Loucy (cell line): ENCODE measurements around the gene EFL1.

Experiments
- H2AFZ ChIP-seq: fragments of 200-600 bp; sonication (generic); 2 replicates; pipeline ENCODE4 v1.6.0; 2016; ENCODE audit warnings: antibody characterized with exemption, mild to moderate bottlenecking, low read length, moderate library complexity
- H3F3A ChIP-seq: fragments of 200-600 bp; 2 replicates; pipeline ENCODE4 v1.6.0; 2016; ENCODE audit warnings: antibody characterized with exemption, low read depth, mild to moderate bottlenecking
- H3K27me3 ChIP-seq: fragments of 200-600 bp; sonication (generic); 2 replicates; pipeline ENCODE4 v1.6.1; 2014; ENCODE audit warnings: low read length, mild to moderate bottlenecking; ENCODE audit not compliant: insufficient read depth, poor library complexity, severe bottlenecking
- H3K36me3 ChIP-seq: fragments of 200-600 bp; sonication (generic); 2 replicates; pipeline ENCODE4 v1.6.1; 2016; ENCODE audit warnings: low read length; ENCODE audit not compliant: insufficient read depth
- H3K4me1 ChIP-seq: fragments of 200-600 bp; sonication (generic); 2 replicates; pipeline ENCODE4 v1.5.1; 2014; ENCODE audit warnings: low read length, mild to moderate bottlenecking; ENCODE audit not compliant: insufficient read depth, poor library complexity, severe bottlenecking
- H3K4me2 ChIP-seq: fragments of 200-600 bp; sonication (generic); 2 replicates; pipeline ENCODE4 v1.6.0; 2014; ENCODE audit warnings: antibody characterized with exemption, low read length, low read depth, mild to moderate bottlenecking; ENCODE audit not compliant: poor library complexity, severe bottlenecking
- H3K4me3 ChIP-seq: fragments of 200-600 bp; sonication (generic); 2 replicates; pipeline ENCODE4 v1.5.1; 2014; ENCODE audit warnings: low read length, mild to moderate bottlenecking, mixed read lengths; ENCODE audit not compliant: poor library complexity, severe bottlenecking
- H3K79me2 ChIP-seq: fragments of 200-600 bp; sonication (generic); 2 replicates; pipeline ENCODE4 v1.6.1; 2014; ENCODE audit warnings: low read length; ENCODE audit not compliant: insufficient read depth
- H3K9ac ChIP-seq: fragments of 200-600 bp; sonication (generic); 2 replicates; pipeline ENCODE4 v1.6.0; 2014; ENCODE audit warnings: mild to moderate bottlenecking, low read depth, low read length, moderate library complexity; ENCODE audit not compliant: poor library complexity, severe bottlenecking
- H3K9me2 ChIP-seq: fragments of 200-600 bp; sonication (generic); replicated peaks from 2 replicates; pipeline ENCODE4 v1.6.1; 2016; ENCODE audit warnings: low read depth, low read length, mixed read lengths
- H3K9me3 ChIP-seq: fragments of 200-600 bp; sonication (generic); 2 replicates; pipeline ENCODE4 v1.6.1; 2014; ENCODE audit warnings: mild to moderate bottlenecking, antibody characterized with exemption, low read length, low read depth; ENCODE audit not compliant: insufficient read depth
- H4K20me1 ChIP-seq: fragments of 200-600 bp; sonication (generic); 2 replicates; pipeline ENCODE4 v1.6.0; 2014; ENCODE audit warnings: antibody characterized with exemption, low read length, mild to moderate bottlenecking; ENCODE audit not compliant: insufficient read depth, poor library complexity, severe bottlenecking
- EZH2phosphoT487 ChIP-seq: fragments of 200-600 bp; IDR thresholded peaks from 2 replicates; pipeline ENCODE4 v1.6.1; 2018; ENCODE audit warnings: antibody characterized with exemption, mild to moderate bottlenecking, moderate library complexity, borderline replicate concordance
- TF ChIP-seq, protein P1 (sequence below): fragments of 200-600 bp; sonication (generic); conservative IDR thresholded peaks from 2 replicates; pipeline ENCODE4 v1.5.1; 2014; ENCODE audit warnings: mild to moderate bottlenecking, antibody characterized with exemption, low read length

The EFL1 gene

DNA sequence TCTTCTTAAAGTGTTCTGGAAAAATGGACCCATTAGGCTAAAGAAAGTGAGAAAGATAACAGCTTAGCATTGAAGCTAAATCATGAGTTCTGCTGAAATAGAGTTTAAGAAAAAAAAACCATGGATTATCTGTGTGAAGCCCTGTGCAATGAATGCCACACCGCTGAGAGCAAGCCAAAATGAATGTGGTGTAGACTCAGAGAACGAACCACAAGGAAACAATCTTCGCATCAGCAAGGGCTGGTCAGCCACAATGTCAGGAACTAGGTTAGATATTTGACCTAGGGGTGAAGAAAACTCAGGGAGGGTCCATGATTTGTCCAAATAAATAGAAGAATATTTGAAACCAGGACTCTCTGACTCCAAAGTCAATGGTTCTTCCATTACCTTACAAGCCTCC, 125.3 kb downstream of the EFL1 start:
- TF ChIP-seq, protein P1, sequence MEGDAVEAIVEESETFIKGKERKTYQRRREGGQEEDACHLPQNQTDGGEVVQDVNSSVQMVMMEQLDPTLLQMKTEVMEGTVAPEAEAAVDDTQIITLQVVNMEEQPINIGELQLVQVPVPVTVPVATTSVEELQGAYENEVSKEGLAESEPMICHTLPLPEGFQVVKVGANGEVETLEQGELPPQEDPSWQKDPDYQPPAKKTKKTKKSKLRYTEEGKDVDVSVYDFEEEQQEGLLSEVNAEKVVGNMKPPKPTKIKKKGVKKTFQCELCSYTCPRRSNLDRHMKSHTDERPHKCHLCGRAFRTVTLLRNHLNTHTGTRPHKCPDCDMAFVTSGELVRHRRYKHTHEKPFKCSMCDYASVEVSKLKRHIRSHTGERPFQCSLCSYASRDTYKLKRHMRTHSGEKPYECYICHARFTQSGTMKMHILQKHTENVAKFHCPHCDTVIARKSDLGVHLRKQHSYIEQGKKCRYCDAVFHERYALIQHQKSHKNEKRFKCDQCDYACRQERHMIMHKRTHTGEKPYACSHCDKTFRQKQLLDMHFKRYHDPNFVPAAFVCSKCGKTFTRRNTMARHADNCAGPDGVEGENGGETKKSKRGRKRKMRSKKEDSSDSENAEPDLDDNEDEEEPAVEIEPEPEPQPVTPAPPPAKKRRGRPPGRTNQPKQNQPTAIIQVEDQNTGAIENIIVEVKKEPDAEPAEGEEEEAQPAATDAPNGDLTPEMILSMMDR, result no peak
- no peak for TF ChIP-seq EZH2phosphoT487
- Histone ChIP-seq H2AFZ (no peak overlapping the region), H3F3A (no peaks in the 10 kb centered on the region), H3K9ac (no peak overlapping the region), H3K4me2 (no peak overlapping the region), H3K27me3 (no peaks in the 10 kb centered on the region), H3K9me3 (no peaks in the 10 kb centered on the region), H3K4me1 (peaks cover 3% of the 10 kb centered on the region), H3K9me2 (no peaks in the 10 kb centered on the region), H3K79me2 (no peaks in the 10 kb centered on the region), H4K20me1 (no peaks in the 10 kb centered on the region), H3K36me3 (peaks cover 36% of the 10 kb centered on the region; the same call in 1 of the 2 replicates), H3K4me3 (no peak overlapping the region)

DNA sequence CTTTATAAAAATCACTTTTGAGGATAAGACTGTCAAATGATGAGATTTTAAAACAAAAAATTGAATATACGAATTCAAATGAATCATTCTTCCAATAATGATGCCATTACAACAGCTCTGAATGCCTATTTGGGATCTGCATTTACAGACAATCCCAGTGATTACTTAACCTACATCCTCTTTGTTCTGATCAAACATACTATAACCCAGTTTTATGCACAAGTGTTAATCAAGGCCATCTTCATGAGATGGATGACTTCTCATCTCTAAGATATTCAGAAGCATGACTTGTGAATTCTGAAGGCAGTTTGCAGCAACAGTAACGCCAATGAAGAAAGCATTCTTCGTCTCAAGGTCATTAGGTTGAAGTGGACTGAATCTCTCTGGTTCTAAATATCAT, 126.4 kb downstream of the EFL1 start:
- no peaks in the 10 kb centered on the region for H3F3A ChIP-seq
- no peak for TF ChIP-seq EZH2phosphoT487
- TF ChIP-seq, protein P1, result no peak
- H3K36me3 ChIP-seq, result peaks cover 36% of the 10 kb centered on the region; the same call in 1 of the 2 replicates
- H3K4me2 ChIP-seq, result no peak overlapping the region
- no peak overlapping the region for H2AFZ ChIP-seq
- no peaks in the 10 kb centered on the region for H3K4me1 ChIP-seq
- no peaks in the 10 kb centered on the region for H3K9me2 ChIP-seq
- no peaks in the 10 kb centered on the region for H3K9me3 ChIP-seq
- H3K79me2 ChIP-seq, result no peaks in the 10 kb centered on the region
- H3K9ac ChIP-seq, result no peak overlapping the region
- no peaks in the 10 kb centered on the region for H3K27me3 ChIP-seq
- no peak overlapping the region for H3K4me3 ChIP-seq
- no peaks in the 10 kb centered on the region for H4K20me1 ChIP-seq

DNA sequence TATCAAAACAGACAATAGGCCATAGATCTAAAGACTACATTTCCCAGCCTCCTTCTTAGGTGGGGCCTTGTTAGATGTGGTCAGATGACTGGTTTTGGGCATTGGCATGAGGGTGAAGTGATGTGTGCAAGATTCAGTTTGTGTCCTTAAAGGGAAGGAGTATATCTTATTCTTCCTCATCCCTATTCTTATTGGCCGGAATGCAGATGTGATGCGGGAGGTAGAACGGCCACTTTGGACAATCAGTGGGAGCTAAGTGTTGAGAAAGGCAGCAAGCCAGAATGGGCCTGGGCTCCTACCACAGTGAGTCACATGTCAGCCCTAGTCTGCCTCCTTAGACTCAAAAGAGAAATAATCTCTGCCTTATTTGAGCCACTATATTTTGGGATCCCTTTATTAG, 126.9 kb downstream of the EFL1 start:
- Histone ChIP-seq H3K9ac (no peak overlapping the region), H3K79me2 (no peaks in the 10 kb centered on the region), H3K27me3 (no peaks in the 10 kb centered on the region), H2AFZ (no peak overlapping the region), H3F3A (no peaks in the 10 kb centered on the region), H3K36me3 (peaks cover 38% of the 10 kb centered on the region; the same call in 1 of the 2 replicates), H3K4me2 (no peak overlapping the region), H4K20me1 (no peaks in the 10 kb centered on the region), H3K4me3 (no peak overlapping the region), H3K9me2 (no peaks in the 10 kb centered on the region), H3K4me1 (no peaks in the 10 kb centered on the region), H3K9me3 (no peaks in the 10 kb centered on the region)
- TF ChIP-seq EZH2phosphoT487, result no peak
- TF ChIP-seq, protein P1, result no peak
